GM12878 (cell line): ENCODE data around the gene KTN1.

ENCODE experiments used
- BCLAF1 ChIP-seq: fragments of 450-650 bp; IDR thresholded peaks from 2 replicates; pipeline ENCODE4 v1.6.1; 2017; ENCODE audit warnings: antibody characterized with exemption, mild to moderate bottlenecking, moderate library complexity
- CHD1 ChIP-seq: IDR thresholded peaks from 2 replicates; pipeline ENCODE4 v1.6.1; 2012; ENCODE audit warnings: low read depth, low read length, improper control_type of control experiment
- CTCF ChIP-seq, 3 experiments: IDR thresholded peaks in 2 of 3; conservative IDR thresholded peaks in 1 of 3; 2 replicates each; pipeline ENCODE4 v1.5.1; 2011; ENCODE audit warnings: low read depth in 3 of 3, low read length in 3 of 3, mild to moderate bottlenecking in 3 of 3, control low read depth in 2 of 3, moderate library complexity in 2 of 3, inconsistent platforms in 1 of 3, mixed read lengths in 1 of 3; ENCODE audit not compliant: control insufficient read depth in 2 of 3, insufficient read depth in 1 of 3; ENCODE audit errors: extremely low read depth in 1 of 3
- ELK1 ChIP-seq: IDR thresholded peaks from 2 replicates; pipeline ENCODE4 v1.6.1; 2012; ENCODE audit warnings: low read depth, low read length, improper control_type of control experiment
- POLR2A ChIP-seq: IDR thresholded peaks from 2 replicates; pipeline ENCODE4 v1.6.1; 2011; ENCODE audit warnings: low read depth, mild to moderate bottlenecking, low read length
- POLR2AphosphoS5 ChIP-seq: IDR thresholded peaks from 2 replicates; pipeline ENCODE4 v1.6.1; 2011; ENCODE audit warnings: mild to moderate bottlenecking, low read length, inconsistent platforms
- SPI1 ChIP-seq: IDR thresholded peaks from 2 replicates; pipeline ENCODE4 v1.6.1; 2011; ENCODE audit warnings: low read depth, mild to moderate bottlenecking, low read length, moderate library complexity, borderline replicate concordance; ENCODE audit not compliant: insufficient read depth
- SUZ12 ChIP-seq: fragments of 200-600 bp; sonication (generic); IDR thresholded peaks from one replicate; pipeline ENCODE4 v1.6.1; 2018; ENCODE audit warnings: antibody characterized with exemption, mild to moderate bottlenecking; ENCODE audit not compliant: unreplicated experiment
- ZNF207 ChIP-seq: fragments of 450-650 bp; IDR thresholded peaks from 2 replicates; pipeline ENCODE4 v1.6.1; 2014; ENCODE audit warnings: antibody characterized with exemption, mild to moderate bottlenecking, borderline replicate concordance

- TF ChIP-seq ZNF207 = no peak
- TF ChIP-seq ELK1 = no peak
- TF ChIP-seq CTCF (IDR thresholded peaks at IDR 0.05 in 2 of 3, conservative IDR thresholded peaks at IDR 0.05 in 1 of 3; ENCODE audit: control insufficient read depth in 2 of 3, extremely low read depth in 1 of 3, insufficient read depth in 1 of 3, low read depth in 3 of 3, low read length in 3 of 3) = no peak
- no peak for TF ChIP-seq SUZ12
- no peak for TF ChIP-seq SPI1
- no peak for TF ChIP-seq POLR2AphosphoS5
- TF ChIP-seq BCLAF1 = no peak
- TF ChIP-seq CHD1 = no peak
- no peak for TF ChIP-seq POLR2A
These were observed 13.7 kb downstream of the KTN1 start for GRCh38 chr14:55593698-55594097.
